Activated naive CD4-positive, alpha-beta T cell treated with anti-CD3 and anti-CD28 coated beads, Interleukin-2, amount 50 U/mL, for 16 hours (primary cell): ENCODE data around the gene CHST12.
"Not testable (repeated sequence)": the region's sequence is repeated elsewhere in the genome, so short reads cannot be mapped to it uniquely, and the experiment has no call there.

Experiments used
- DNase-seq: peaks from one replicate; pipeline ENCODE4 v3.0.0-alpha.2; 2020

CHST12 gene

GRCh38 chr7:2403014-2403717, at the start of gene CHST12:
Gene CHST12, plus strand, starts transcription at chr7:2403611. Its CDS starts 29,029 bp downstream, at chr7:2432640.
- DNase-seq: peak; percentile 94

- DNase-seq: peak; percentile 91
Measured at GRCh38 chr7:2353936-2354185, 49.5 kb upstream of the CHST12 start.

- DNase-seq: peak; percentile 87
Measured at GRCh38 chr7:2354186-2354938, 49.0 kb upstream of the CHST12 start, which contains the start of gene EIF3B. Gene EIF3B, plus strand, starts transcription at chr7:2354827. Its CDS starts 95 bp downstream, at chr7:2354922.

- DNase-seq: peak; percentile 35
Measured at GRCh38 chr7:2354939-2355704, 48.3 kb upstream of the CHST12 start.

- no peak for DNase-seq
Measured at GRCh38 chr7:2355705-2356008, 47.8 kb upstream of the CHST12 start.

- no peak for DNase-seq
Measured at GRCh38 chr7:2357165-2357564, 46.2 kb upstream of the CHST12 start.

- DNase-seq: no peak
Measured at GRCh38 chr7:2357571-2357970, 45.8 kb upstream of the CHST12 start.

- no peak for DNase-seq
Measured at GRCh38 chr7:2358968-2359527, 44.4 kb upstream of the CHST12 start.

- no peak for DNase-seq
Measured at GRCh38 chr7:2359610-2360009, 43.8 kb upstream of the CHST12 start.

- no peak for DNase-seq
Measured at GRCh38 chr7:2360796-2361195, 42.6 kb upstream of the CHST12 start.

- DNase-seq: no peak
Measured at GRCh38 chr7:2362385-2363088, 40.9 kb upstream of the CHST12 start.

GRCh38 chr7:2369139-2369538, 34.3 kb upstream of the CHST12 start:
- DNase-seq: no peak

GRCh38 chr7:2371329-2371728, 32.1 kb upstream of the CHST12 start:
- no peak for DNase-seq

- DNase-seq: no peak
Measured at GRCh38 chr7:2372724-2373123, 30.7 kb upstream of the CHST12 start.

GRCh38 chr7:2373124-2373556, 30.3 kb upstream of the CHST12 start:
- no peak for DNase-seq

- no peak for DNase-seq
Measured at GRCh38 chr7:2373646-2374045, 29.8 kb upstream of the CHST12 start.

- no peak for DNase-seq
Measured at GRCh38 chr7:2374401-2374800, 29.0 kb upstream of the CHST12 start.

- DNase-seq: no peak
Measured at GRCh38 chr7:2374830-2375728, 28.3 kb upstream of the CHST12 start.

GRCh38 chr7:2376351-2377154, 26.9 kb upstream of the CHST12 start:
- DNase-seq: no peak

- not testable (repeated sequence) for DNase-seq
Measured at GRCh38 chr7:2377492-2377891, 25.9 kb upstream of the CHST12 start.

- not testable (repeated sequence) for DNase-seq
Measured at GRCh38 chr7:2378125-2378524, 25.3 kb upstream of the CHST12 start.
